K562 (cell line): ENCODE results near the gene GINS1. TPM values are rescaled to one million over a fixed set of nuclear protein-coding genes. Genes with fewer than 3 reads are reported as not detected.

Experiments
- ARID2 ChIP-seq: fragments of 450-650 bp; IDR thresholded peaks from 2 replicates; pipeline ENCODE4 v1.6.1; 2017; ENCODE audit warnings: antibody characterized with exemption, mild to moderate bottlenecking
- TBP ChIP-seq: optimal IDR thresholded peaks from 2 replicates; pipeline ENCODE3; 2011; ENCODE audit warnings: low read depth, low read length, improper control_type of control experiment
- YY1 ChIP-seq, 3 experiments: IDR thresholded peaks; 2 replicates each; pipeline ENCODE4 v1.6.1; 2011; ENCODE audit warnings: low read length in 2 of 3, mild to moderate bottlenecking in 2 of 3, moderate library complexity in 2 of 3, borderline replicate concordance in 1 of 3, control low read depth in 1 of 3, low read depth in 1 of 3; ENCODE audit not compliant: insufficient read depth in 3 of 3, insufficient replicate concordance in 2 of 3, control insufficient read depth in 1 of 3, insufficient read length in 1 of 3; ENCODE audit errors: extremely low read depth in 1 of 3
- ZNF551 ChIP-seq: fragments of 250-450 bp; sonication (Bioruptor Pico); IDR thresholded peaks from 2 replicates; pipeline ENCODE4 v1.5.0; 2021; ENCODE audit warnings: mild to moderate bottlenecking, moderate library complexity
- polyA plus RNA-seq, 8 experiments: library from polyadenylated mRNA; depleted of rRNA in 4 of 8; stranded (reverse) in 5 of 8; unstranded in 3 of 8; fragments of >200 nt; fragmentation: Nextera tagmentation in 2 of 8; fragmentation: Illumina TruSeq in 1 of 8; extraction: Ambion mirVana in 2 of 8; extraction: Trizol in 1 of 8; gene quantifications; 2 replicates each; pipeline versions ENCODE4 v1.2.1 to v1.2.3, GENCODE V29; 2011 to 2014; ENCODE audit warnings: inconsistent platforms in 1 of 8, missing spikeins in 1 of 8
- total RNA-seq, 7 experiments: library from RNA; depleted of rRNA in 6 of 7; stranded (reverse); fragments of >200 nt in 6 of 7; fragmentation: Illumina TruSeq in 2 of 7; extraction: Trizol in 2 of 7; gene quantifications; 2 replicates each; pipeline versions ENCODE4 v1.2.1 to v1.2.3, GENCODE V29; 2011 to 2021; ENCODE audit warnings: low replicate concordance in 1 of 7
- TF ChIP-seq, protein P1 (sequence below): IDR thresholded peaks from 3 replicates; pipeline ENCODE4 v1.6.1; 2011; ENCODE audit warnings: borderline replicate concordance, mild to moderate bottlenecking; ENCODE audit not compliant: insufficient read length, insufficient read depth
- TF ChIP-seq, protein P2 (sequence below): sonication (generic); formaldehyde crosslinking; IDR thresholded peaks from 2 replicates; pipeline ENCODE4 v1.8.0; 2022; ENCODE audit warnings: missing genetic modification reagents, mild to moderate bottlenecking, borderline replicate concordance
- TF ChIP-seq, protein P3 (sequence below): fragments of 450-650 bp; IDR thresholded peaks from one replicate; pipeline ENCODE4 v1.6.1; 2018; ENCODE audit warnings: mild to moderate bottlenecking, moderate library complexity; ENCODE audit not compliant: partially characterized antibody

Gene GINS1
- total and polyA plus RNA-seq, 9 of the 15 experiments (the other 6 are each of a cell fraction or from before 2014, with no cell fraction given): 13.1 to 31.8 (median 24.1) TPM

DNA sequence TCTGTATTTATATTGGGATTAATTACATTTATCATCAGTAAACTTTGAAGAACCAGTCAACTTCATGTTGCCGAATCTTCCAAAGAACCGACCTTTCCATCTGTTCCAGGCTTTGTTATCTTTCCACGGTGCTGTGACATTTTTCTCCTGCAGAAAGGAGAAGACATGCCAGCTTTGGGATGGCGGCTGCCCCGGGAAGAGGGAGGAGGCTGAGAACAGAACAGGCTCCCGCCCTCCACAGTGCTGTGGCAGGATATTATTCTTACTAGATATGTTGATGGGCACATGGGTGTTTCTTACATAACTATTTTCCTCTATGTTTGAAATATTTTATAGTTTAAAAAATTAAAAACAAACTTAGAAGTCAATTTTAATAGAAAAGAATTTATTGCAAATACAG is 44.9 kb downstream of the GINS1 start (continued):
- TF ChIP-seq TBP: no peak
- TF ChIP-seq, protein P1, sequence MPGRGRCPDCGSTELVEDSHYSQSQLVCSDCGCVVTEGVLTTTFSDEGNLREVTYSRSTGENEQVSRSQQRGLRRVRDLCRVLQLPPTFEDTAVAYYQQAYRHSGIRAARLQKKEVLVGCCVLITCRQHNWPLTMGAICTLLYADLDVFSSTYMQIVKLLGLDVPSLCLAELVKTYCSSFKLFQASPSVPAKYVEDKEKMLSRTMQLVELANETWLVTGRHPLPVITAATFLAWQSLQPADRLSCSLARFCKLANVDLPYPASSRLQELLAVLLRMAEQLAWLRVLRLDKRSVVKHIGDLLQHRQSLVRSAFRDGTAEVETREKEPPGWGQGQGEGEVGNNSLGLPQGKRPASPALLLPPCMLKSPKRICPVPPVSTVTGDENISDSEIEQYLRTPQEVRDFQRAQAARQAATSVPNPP: no peak
- TF ChIP-seq ARID2: no peak
- no peak for TF ChIP-seq ZNF551
- TF ChIP-seq, protein P2, sequence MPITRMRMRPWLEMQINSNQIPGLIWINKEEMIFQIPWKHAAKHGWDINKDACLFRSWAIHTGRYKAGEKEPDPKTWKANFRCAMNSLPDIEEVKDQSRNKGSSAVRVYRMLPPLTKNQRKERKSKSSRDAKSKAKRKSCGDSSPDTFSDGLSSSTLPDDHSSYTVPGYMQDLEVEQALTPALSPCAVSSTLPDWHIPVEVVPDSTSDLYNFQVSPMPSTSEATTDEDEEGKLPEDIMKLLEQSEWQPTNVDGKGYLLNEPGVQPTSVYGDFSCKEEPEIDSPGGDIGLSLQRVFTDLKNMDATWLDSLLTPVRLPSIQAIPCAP (CRISPR knock-in tag): no peak
- TF ChIP-seq, protein P3, sequence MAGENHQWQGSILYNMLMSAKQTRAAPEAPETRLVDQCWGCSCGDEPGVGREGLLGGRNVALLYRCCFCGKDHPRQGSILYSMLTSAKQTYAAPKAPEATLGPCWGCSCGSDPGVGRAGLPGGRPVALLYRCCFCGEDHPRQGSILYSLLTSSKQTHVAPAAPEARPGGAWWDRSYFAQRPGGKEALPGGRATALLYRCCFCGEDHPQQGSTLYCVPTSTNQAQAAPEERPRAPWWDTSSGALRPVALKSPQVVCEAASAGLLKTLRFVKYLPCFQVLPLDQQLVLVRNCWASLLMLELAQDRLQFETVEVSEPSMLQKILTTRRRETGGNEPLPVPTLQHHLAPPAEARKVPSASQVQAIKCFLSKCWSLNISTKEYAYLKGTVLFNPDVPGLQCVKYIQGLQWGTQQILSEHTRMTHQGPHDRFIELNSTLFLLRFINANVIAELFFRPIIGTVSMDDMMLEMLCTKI: no peak
- no peak for TF ChIP-seq YY1 (IDR thresholded peaks at IDR 0.05; ENCODE audit: borderline replicate concordance in 1 of 3, control insufficient read depth in 1 of 3, extremely low read depth in 1 of 3, insufficient read depth in 3 of 3, insufficient read length in 1 of 3, insufficient replicate concordance in 2 of 3, low read depth in 1 of 3, low read length in 2 of 3)
- TF ChIP-seq, all 486 proteins: peak for 0
